Measurements from ENCODE around the gene SYCP3.

The SYCP3 gene

DNA sequence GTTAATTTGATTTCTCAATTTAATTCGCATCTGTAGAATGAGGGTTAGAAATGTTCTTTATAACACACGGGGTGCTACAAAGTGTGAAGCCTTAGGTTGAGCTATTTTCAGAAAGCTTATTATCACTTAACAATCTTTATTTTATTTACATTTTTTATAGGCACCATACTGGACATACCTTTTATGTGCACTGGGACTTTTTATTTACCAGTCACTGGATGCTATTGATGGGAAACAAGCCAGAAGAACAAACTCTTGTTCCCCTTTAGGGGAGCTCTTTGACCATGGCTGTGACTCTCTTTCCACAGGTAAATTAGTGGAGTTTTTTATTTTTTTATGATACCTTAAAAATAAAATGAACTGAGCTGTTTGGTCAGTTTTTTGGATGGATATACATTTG lies 25.3 kb downstream of the SYCP3 start:
- no peak overlapping the region for H3K27ac ChIP-seq (ENCODE audit: low read length)
- TF ChIP-seq, protein P1, sequence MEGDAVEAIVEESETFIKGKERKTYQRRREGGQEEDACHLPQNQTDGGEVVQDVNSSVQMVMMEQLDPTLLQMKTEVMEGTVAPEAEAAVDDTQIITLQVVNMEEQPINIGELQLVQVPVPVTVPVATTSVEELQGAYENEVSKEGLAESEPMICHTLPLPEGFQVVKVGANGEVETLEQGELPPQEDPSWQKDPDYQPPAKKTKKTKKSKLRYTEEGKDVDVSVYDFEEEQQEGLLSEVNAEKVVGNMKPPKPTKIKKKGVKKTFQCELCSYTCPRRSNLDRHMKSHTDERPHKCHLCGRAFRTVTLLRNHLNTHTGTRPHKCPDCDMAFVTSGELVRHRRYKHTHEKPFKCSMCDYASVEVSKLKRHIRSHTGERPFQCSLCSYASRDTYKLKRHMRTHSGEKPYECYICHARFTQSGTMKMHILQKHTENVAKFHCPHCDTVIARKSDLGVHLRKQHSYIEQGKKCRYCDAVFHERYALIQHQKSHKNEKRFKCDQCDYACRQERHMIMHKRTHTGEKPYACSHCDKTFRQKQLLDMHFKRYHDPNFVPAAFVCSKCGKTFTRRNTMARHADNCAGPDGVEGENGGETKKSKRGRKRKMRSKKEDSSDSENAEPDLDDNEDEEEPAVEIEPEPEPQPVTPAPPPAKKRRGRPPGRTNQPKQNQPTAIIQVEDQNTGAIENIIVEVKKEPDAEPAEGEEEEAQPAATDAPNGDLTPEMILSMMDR (IDR thresholded peaks at IDR 0.05; ENCODE audit: borderline replicate concordance, extremely low read depth, low read length, poor library complexity, severe bottlenecking), result no peak
- no peak for TF ChIP-seq EZH2 (IDR thresholded peaks at IDR 0.05; ENCODE audit: borderline replicate concordance, low read depth, low read length, severe bottlenecking)

DNA sequence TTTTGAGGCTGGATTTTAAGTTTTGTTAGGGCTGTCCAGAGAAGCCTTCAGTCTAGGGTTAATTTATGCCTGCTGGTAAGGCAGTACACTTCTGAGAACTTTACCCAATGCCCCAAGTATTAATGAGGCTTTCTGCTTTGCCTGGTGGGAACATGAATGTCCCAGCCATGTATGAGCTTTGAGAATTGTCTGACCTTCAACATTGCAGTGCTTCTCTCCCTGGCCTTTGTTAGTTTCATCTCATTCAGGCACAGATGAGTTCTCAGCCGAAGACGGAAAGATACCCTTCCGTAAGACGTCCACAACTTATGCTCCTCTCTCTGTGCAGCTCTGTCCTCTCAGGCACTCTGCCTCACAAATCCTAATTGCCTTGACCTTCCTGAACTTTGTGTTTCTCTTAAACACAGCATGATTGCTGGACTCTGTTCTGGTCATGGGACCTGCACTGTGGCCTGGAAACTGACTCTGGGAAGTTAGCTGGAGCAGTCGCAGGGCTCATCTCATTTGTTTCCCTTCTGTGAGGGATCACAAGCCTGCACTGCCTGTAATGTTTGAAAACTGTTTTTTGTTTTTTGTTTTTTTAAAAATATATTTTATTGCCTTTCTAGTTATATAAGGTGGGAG lies 26.1 kb downstream of the SYCP3 start:
- peaks cover 8% of the 10 kb centered on the region for H3K4me1 ChIP-seq (ENCODE audit: insufficient read depth, low read length)
- DNase-seq, result no peak
- H3K79me2 ChIP-seq (ENCODE audit: insufficient read depth, low read length), result peaks cover 7% of the 10 kb centered on the region

More for the DNA sequence above, 25.3 kb downstream of the SYCP3 start:
- Histone ChIP-seq H2AFZ (ENCODE audit: low read depth, low read length) (no peak overlapping the region), H3K79me2 (ENCODE audit: insufficient read depth, low read length) (peaks cover 7% of the 10 kb centered on the region), H4K20me1 (ENCODE audit: insufficient read depth, low read length) (no peaks in the 10 kb centered on the region), H3K9ac (ENCODE audit: low read depth, low read length) (no peak overlapping the region), H3K4me1 (ENCODE audit: insufficient read depth, low read length) (peaks cover 8% of the 10 kb centered on the region), H3K27me3 (ENCODE audit: insufficient read depth, low read length, poor library complexity) (no peaks in the 10 kb centered on the region), H3K4me2 (ENCODE audit: insufficient read depth, low read length) (no peak overlapping the region), H3K9me3 (ENCODE audit: insufficient read depth, low read length, severe bottlenecking) (no peaks in the 10 kb centered on the region), H3K36me3 (ENCODE audit: insufficient read depth, low read length) (no peaks in the 10 kb centered on the region), H3K4me3 (ENCODE audit: low read depth in 1 of 2, low read length in 2 of 2) (no peak overlapping the region)
- ATAC-seq (ENCODE audit: insufficient read depth, low read depth) (no peak), DNase-seq (no peak)

DNA sequence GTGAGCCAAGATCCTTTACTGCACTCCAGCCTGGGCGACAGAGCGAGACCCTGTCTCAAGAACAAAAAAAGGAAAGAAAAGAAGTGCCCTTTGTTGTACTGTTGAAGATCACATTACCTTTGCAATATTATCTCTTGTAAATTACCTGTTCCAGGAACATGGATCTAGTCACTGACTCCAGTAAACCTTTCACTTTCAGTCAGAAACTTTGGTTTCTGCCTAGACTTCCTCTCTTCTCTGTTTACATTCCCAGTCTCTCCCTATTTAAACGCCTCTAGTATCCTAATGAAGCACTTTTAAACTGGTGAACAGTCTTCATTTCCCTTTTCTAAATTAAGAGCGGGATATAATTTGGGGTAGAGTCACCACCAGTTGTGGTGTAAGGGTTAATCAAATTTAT lies 29.0 kb downstream of the SYCP3 start:
- Histone ChIP-seq H3K27me3 (ENCODE audit: insufficient read depth, low read length, poor library complexity) (no peaks in the 10 kb centered on the region), H3K4me3 (ENCODE audit: low read depth in 1 of 2, low read length in 2 of 2) (no peak overlapping the region), H4K20me1 (ENCODE audit: insufficient read depth, low read length) (no peaks in the 10 kb centered on the region), H3K79me2 (ENCODE audit: insufficient read depth, low read length) (peaks cover 7% of the 10 kb centered on the region), H3K4me1 (ENCODE audit: insufficient read depth, low read length) (peaks cover 8% of the 10 kb centered on the region), H2AFZ (ENCODE audit: low read depth, low read length) (no peak overlapping the region), H3K4me2 (ENCODE audit: insufficient read depth, low read length) (no peak overlapping the region), H3K9me3 (ENCODE audit: insufficient read depth, low read length, severe bottlenecking) (no peaks in the 10 kb centered on the region), H3K9ac (ENCODE audit: low read depth, low read length) (no peak overlapping the region), H3K27ac (ENCODE audit: low read length) (no peak overlapping the region), H3K36me3 (ENCODE audit: insufficient read depth, low read length) (no peaks in the 10 kb centered on the region)
- TF ChIP-seq, protein P1 (IDR thresholded peaks at IDR 0.05; ENCODE audit: borderline replicate concordance, extremely low read depth, low read length, poor library complexity, severe bottlenecking), result no peak
- TF ChIP-seq EZH2 (IDR thresholded peaks at IDR 0.05; ENCODE audit: borderline replicate concordance, low read depth, low read length, severe bottlenecking), result no peak
- DNase-seq (no peak), ATAC-seq (ENCODE audit: insufficient read depth, low read depth) (no peak)

More for the DNA sequence above, 26.1 kb downstream of the SYCP3 start:
- no peaks in the 10 kb centered on the region for H3K9me3 ChIP-seq (ENCODE audit: insufficient read depth, low read length, severe bottlenecking)
- ATAC-seq (ENCODE audit: insufficient read depth, low read depth), result no peak
- no peaks in the 10 kb centered on the region for H4K20me1 ChIP-seq (ENCODE audit: insufficient read depth, low read length)
- H3K27me3 ChIP-seq (ENCODE audit: insufficient read depth, low read length, poor library complexity), result no peaks in the 10 kb centered on the region
- no peak overlapping the region for H3K4me2 ChIP-seq (ENCODE audit: insufficient read depth, low read length)
- H3K36me3 ChIP-seq (ENCODE audit: insufficient read depth, low read length), result no peaks in the 10 kb centered on the region
- no peak overlapping the region for H3K27ac ChIP-seq (ENCODE audit: low read length)
- H3K4me3 ChIP-seq (ENCODE audit: low read depth in 1 of 2, low read length in 2 of 2), result no peak overlapping the region
- TF ChIP-seq, protein P1 (IDR thresholded peaks at IDR 0.05; ENCODE audit: borderline replicate concordance, extremely low read depth, low read length, poor library complexity, severe bottlenecking), result no peak
- no peak for TF ChIP-seq EZH2 (IDR thresholded peaks at IDR 0.05; ENCODE audit: borderline replicate concordance, low read depth, low read length, severe bottlenecking)
- no peak overlapping the region for H2AFZ ChIP-seq (ENCODE audit: low read depth, low read length)
- H3K9ac ChIP-seq (ENCODE audit: low read depth, low read length), result no peak overlapping the region

All from DND-41 (cell line).